ENCODE data around the gene NDUFA8. TPM values are rescaled to one million over a fixed set of nuclear protein-coding genes. Genes with fewer than 3 reads are reported as not detected.

The NDUFA8 gene
- total and polyA plus RNA-seq, 9 donors, result 43.7 to 71.1 (median 64.7) TPM

GRCh38 chr9:122130837-122131236 is 28.7 kb downstream of the NDUFA8 start:
- 68% methylated on average over 3 of the region's 4 CpGs for WGBS (ENCODE audit: insufficient coverage)
- peaks cover 16% of the 10 kb centered on the region for H3K4me1 ChIP-seq (ENCODE audit: control insufficient read depth, insufficient read depth, low read length)

GRCh38 chr9:122129969-122130368 is 29.6 kb downstream of the NDUFA8 start:
- Histone ChIP-seq H3K4me1 (ENCODE audit: control insufficient read depth, insufficient read depth, low read length) (peaks cover 22% of the 10 kb centered on the region), H3K9me3 (replicated peaks; ENCODE audit: control insufficient read depth, low read depth, low read length) (no peaks in the 10 kb centered on the region), H3K36me3 (ENCODE audit: control insufficient read depth, insufficient read depth, low read length) (no peaks in the 10 kb centered on the region), H3K27me3 (ENCODE audit: control insufficient read depth, insufficient read depth, low read length) (peaks cover 52% of the 10 kb centered on the region), H3K27ac (ENCODE audit: low read length) (no peak overlapping the region), H3K4me3 (ENCODE audit: low read length) (no peak overlapping the region)
- no CpG with 5 or more reads among the region's 2 CpGs for WGBS (ENCODE audit: insufficient coverage)
- DNase-seq, result no peak

More at GRCh38 chr9:122130837-122131236, 28.7 kb downstream of the NDUFA8 start:
- Histone ChIP-seq H3K4me3 (ENCODE audit: low read length) (no peak overlapping the region), H3K27me3 (ENCODE audit: control insufficient read depth, insufficient read depth, low read length) (peaks cover 43% of the 10 kb centered on the region), H3K9me3 (replicated peaks; ENCODE audit: control insufficient read depth, low read depth, low read length) (no peaks in the 10 kb centered on the region), H3K36me3 (ENCODE audit: control insufficient read depth, insufficient read depth, low read length) (no peaks in the 10 kb centered on the region), H3K27ac (ENCODE audit: low read length) (no peak overlapping the region)
- DNase-seq, result no peak

- WGBS (ENCODE audit: insufficient coverage), result 60% methylated on average over 5 of the region's 7 CpGs
- no peak for DNase-seq
- Histone ChIP-seq H3K9me3 (replicated peaks; ENCODE audit: control insufficient read depth, low read depth, low read length) (no peaks in the 10 kb centered on the region), H3K27ac (ENCODE audit: low read length) (no peak overlapping the region), H3K36me3 (ENCODE audit: control insufficient read depth, insufficient read depth, low read length) (no peaks in the 10 kb centered on the region), H3K4me1 (ENCODE audit: control insufficient read depth, insufficient read depth, low read length) (peaks cover 22% of the 10 kb centered on the region), H3K4me3 (ENCODE audit: low read length) (no peak overlapping the region), H3K27me3 (ENCODE audit: control insufficient read depth, insufficient read depth, low read length) (peaks cover 55% of the 10 kb centered on the region)
Observed at GRCh38 chr9:122128969-122129343, 30.6 kb downstream of the NDUFA8 start.

- Histone ChIP-seq H3K27me3 (ENCODE audit: control insufficient read depth, insufficient read depth, low read length) (peaks cover 50% of the 10 kb centered on the region), H3K4me3 (ENCODE audit: low read length) (no peak overlapping the region), H3K27ac (ENCODE audit: low read length) (no peak overlapping the region), H3K9me3 (replicated peaks; ENCODE audit: control insufficient read depth, low read depth, low read length) (no peaks in the 10 kb centered on the region), H3K36me3 (ENCODE audit: control insufficient read depth, insufficient read depth, low read length) (no peaks in the 10 kb centered on the region), H3K4me1 (ENCODE audit: control insufficient read depth, insufficient read depth, low read length) (peaks cover 22% of the 10 kb centered on the region)
- 75% methylated on average over 21 of the region's 24 CpGs for WGBS (ENCODE audit: insufficient coverage)
- no peak for DNase-seq
Observed at GRCh38 chr9:122128007-122128968, 31.3 kb downstream of the NDUFA8 start.

- no peaks in the 10 kb centered on the region for H3K9me3 ChIP-seq (replicated peaks; ENCODE audit: control insufficient read depth, low read depth, low read length)
Observed at GRCh38 chr9:122127396-122127798, 32.2 kb downstream of the NDUFA8 start.

GRCh38 chr9:122126331-122127261 is 33.0 kb downstream of the NDUFA8 start:
- H3K27me3 ChIP-seq (ENCODE audit: control insufficient read depth, insufficient read depth, low read length), result peaks cover 42% of the 10 kb centered on the region
- no peak for DNase-seq
- no peak overlapping the region for H3K27ac ChIP-seq (ENCODE audit: low read length)

More at GRCh38 chr9:122127396-122127798, 32.2 kb downstream of the NDUFA8 start:
- H3K36me3 ChIP-seq (ENCODE audit: control insufficient read depth, insufficient read depth, low read length), result no peaks in the 10 kb centered on the region
- H3K4me1 ChIP-seq (ENCODE audit: control insufficient read depth, insufficient read depth, low read length), result peaks cover 22% of the 10 kb centered on the region
- peaks cover 47% of the 10 kb centered on the region for H3K27me3 ChIP-seq (ENCODE audit: control insufficient read depth, insufficient read depth, low read length)
- 45% methylated on average over 6 of the region's 10 CpGs for WGBS (ENCODE audit: insufficient coverage)
- H3K27ac ChIP-seq (ENCODE audit: low read length), result no peak overlapping the region
- no peak for DNase-seq
- H3K4me3 ChIP-seq (ENCODE audit: low read length), result no peak overlapping the region

GRCh38 chr9:122125509-122126330 is 33.9 kb downstream of the NDUFA8 start:
- Histone ChIP-seq H3K27me3 (ENCODE audit: control insufficient read depth, insufficient read depth, low read length) (peaks cover 37% of the 10 kb centered on the region), H3K9me3 (replicated peaks; ENCODE audit: control insufficient read depth, low read depth, low read length) (no peaks in the 10 kb centered on the region), H3K36me3 (ENCODE audit: control insufficient read depth, insufficient read depth, low read length) (no peaks in the 10 kb centered on the region), H3K4me1 (ENCODE audit: control insufficient read depth, insufficient read depth, low read length) (peaks cover 28% of the 10 kb centered on the region), H3K27ac (ENCODE audit: low read length) (no peak overlapping the region), H3K4me3 (ENCODE audit: low read length) (no peak overlapping the region)
- WGBS (ENCODE audit: insufficient coverage), result 39% methylated on average over 16 of the region's 21 CpGs
- DNase-seq, result no peak

More at GRCh38 chr9:122126331-122127261, 33.0 kb downstream of the NDUFA8 start:
- peak overlapping the region; percentile 21 for H3K4me3 ChIP-seq (ENCODE audit: low read length)
- H3K4me1 ChIP-seq (ENCODE audit: control insufficient read depth, insufficient read depth, low read length), result peaks cover 26% of the 10 kb centered on the region
- no peaks in the 10 kb centered on the region for H3K36me3 ChIP-seq (ENCODE audit: control insufficient read depth, insufficient read depth, low read length)
- WGBS (ENCODE audit: insufficient coverage), result 7% methylated on average over 40 of the region's 64 CpGs
- no peaks in the 10 kb centered on the region for H3K9me3 ChIP-seq (replicated peaks; ENCODE audit: control insufficient read depth, low read depth, low read length)

- WGBS (ENCODE audit: insufficient coverage), result 0% methylated on average over 4 of the region's 8 CpGs
- Histone ChIP-seq H3K4me3 (ENCODE audit: low read length) (no peak overlapping the region), H3K27ac (ENCODE audit: low read length) (no peak overlapping the region), H3K27me3 (ENCODE audit: control insufficient read depth, insufficient read depth, low read length) (peaks cover 37% of the 10 kb centered on the region), H3K9me3 (replicated peaks; ENCODE audit: control insufficient read depth, low read depth, low read length) (no peaks in the 10 kb centered on the region), H3K36me3 (ENCODE audit: control insufficient read depth, insufficient read depth, low read length) (no peaks in the 10 kb centered on the region), H3K4me1 (ENCODE audit: control insufficient read depth, insufficient read depth, low read length) (peaks cover 33% of the 10 kb centered on the region)
- DNase-seq, result peak; percentile 83
Observed at GRCh38 chr9:122125158-122125508, 34.4 kb downstream of the NDUFA8 start.

GRCh38 chr9:122124528-122124927 is 35.1 kb downstream of the NDUFA8 start:
- peaks cover 37% of the 10 kb centered on the region for H3K4me1 ChIP-seq (ENCODE audit: control insufficient read depth, insufficient read depth, low read length)
- WGBS (ENCODE audit: insufficient coverage), result 63% methylated on average over 6 of the region's 7 CpGs
- peaks cover 37% of the 10 kb centered on the region for H3K27me3 ChIP-seq (ENCODE audit: control insufficient read depth, insufficient read depth, low read length)
- DNase-seq, result no peak
- H3K36me3 ChIP-seq (ENCODE audit: control insufficient read depth, insufficient read depth, low read length), result no peaks in the 10 kb centered on the region
- no peaks in the 10 kb centered on the region for H3K9me3 ChIP-seq (replicated peaks; ENCODE audit: control insufficient read depth, low read depth, low read length)
- H3K27ac ChIP-seq (ENCODE audit: low read length), result no peak overlapping the region
- no peak overlapping the region for H3K4me3 ChIP-seq (ENCODE audit: low read length)

Data from muscle of leg (tissue), 11 donors.